ENCODE data around the gene GAS2.

DNA sequence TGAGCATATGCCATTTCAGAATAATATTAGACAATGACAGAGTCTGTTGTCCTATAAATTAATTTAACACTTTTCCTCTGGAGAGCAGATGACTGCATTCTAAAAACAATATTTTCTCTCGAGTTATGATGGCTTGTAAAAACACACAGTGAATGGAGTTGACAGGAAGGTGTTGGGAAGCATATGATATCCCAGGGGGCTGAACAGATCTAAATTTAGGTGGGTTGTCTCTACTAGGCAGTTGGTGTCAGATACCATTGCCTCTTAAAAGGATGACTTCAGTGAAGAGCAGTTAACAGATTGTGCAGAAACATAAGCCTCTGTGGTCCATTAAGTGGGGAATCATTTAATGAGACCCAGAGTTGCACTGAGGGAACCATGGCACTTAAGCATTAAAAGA is 132.5 kb downstream of the GAS2 start:
- no peak for TF ChIP-seq POLR2A (IDR thresholded peaks at IDR 0.05)
- TF ChIP-seq, protein P1, sequence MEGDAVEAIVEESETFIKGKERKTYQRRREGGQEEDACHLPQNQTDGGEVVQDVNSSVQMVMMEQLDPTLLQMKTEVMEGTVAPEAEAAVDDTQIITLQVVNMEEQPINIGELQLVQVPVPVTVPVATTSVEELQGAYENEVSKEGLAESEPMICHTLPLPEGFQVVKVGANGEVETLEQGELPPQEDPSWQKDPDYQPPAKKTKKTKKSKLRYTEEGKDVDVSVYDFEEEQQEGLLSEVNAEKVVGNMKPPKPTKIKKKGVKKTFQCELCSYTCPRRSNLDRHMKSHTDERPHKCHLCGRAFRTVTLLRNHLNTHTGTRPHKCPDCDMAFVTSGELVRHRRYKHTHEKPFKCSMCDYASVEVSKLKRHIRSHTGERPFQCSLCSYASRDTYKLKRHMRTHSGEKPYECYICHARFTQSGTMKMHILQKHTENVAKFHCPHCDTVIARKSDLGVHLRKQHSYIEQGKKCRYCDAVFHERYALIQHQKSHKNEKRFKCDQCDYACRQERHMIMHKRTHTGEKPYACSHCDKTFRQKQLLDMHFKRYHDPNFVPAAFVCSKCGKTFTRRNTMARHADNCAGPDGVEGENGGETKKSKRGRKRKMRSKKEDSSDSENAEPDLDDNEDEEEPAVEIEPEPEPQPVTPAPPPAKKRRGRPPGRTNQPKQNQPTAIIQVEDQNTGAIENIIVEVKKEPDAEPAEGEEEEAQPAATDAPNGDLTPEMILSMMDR (IDR thresholded peaks at IDR 0.05): no peak

Measured in body of pancreas (tissue), 4 donors.